Right hindlimb (tissue), 1 donor: ENCODE measurements around the gene FKTN.
"Not testable (repeated sequence)": the region's sequence is repeated elsewhere in the genome, so short reads cannot be mapped to it uniquely, and the experiment has no call there.

Source experiments
- DNase-seq: peaks from one replicate; pipeline ENCODE4 v3.0.0-alpha.2; 2018

FKTN gene

GRCh38 chr9:105557804-105558610 lies at the start of gene FKTN:
Gene FKTN (plus strand): TSS chr9:105558131. CDS start chr9:105575033, 16,902 bp downstream.
- DNase-seq: peak; percentile 94

- no peak for DNase-seq
Observed at GRCh38 chr9:105508530-105508929, 49.4 kb upstream of the FKTN start.

- DNase-seq: no peak
Observed at GRCh38 chr9:105510024-105510423, 47.9 kb upstream of the FKTN start.

GRCh38 chr9:105511446-105511845 lies 46.5 kb upstream of the FKTN start:
- no peak for DNase-seq

- DNase-seq: no peak
Observed at GRCh38 chr9:105515811-105516413, 42.0 kb upstream of the FKTN start.

- peak; percentile 31 for DNase-seq
Observed at GRCh38 chr9:105519710-105520369, 38.1 kb upstream of the FKTN start.

- not testable (repeated sequence) for DNase-seq
Observed at GRCh38 chr9:105520992-105521391, 36.9 kb upstream of the FKTN start.

- DNase-seq: not testable (repeated sequence)
Observed at GRCh38 chr9:105522618-105523385, 35.1 kb upstream of the FKTN start.

GRCh38 chr9:105531530-105531929 lies 26.4 kb upstream of the FKTN start:
- DNase-seq: no peak

- no peak for DNase-seq
Observed at GRCh38 chr9:105535920-105536668, 21.8 kb upstream of the FKTN start.

- no peak for DNase-seq
Observed at GRCh38 chr9:105539452-105539851, 18.5 kb upstream of the FKTN start.

- DNase-seq: no peak
Observed at GRCh38 chr9:105541838-105542237, 16.1 kb upstream of the FKTN start.

- no peak for DNase-seq
Observed at GRCh38 chr9:105554042-105554441, 3.9 kb upstream of the FKTN start.

- no peak for DNase-seq
Observed at GRCh38 chr9:105572455-105572854, 14.5 kb downstream of the FKTN start.

GRCh38 chr9:105579952-105580351 lies 22.0 kb downstream of the FKTN start:
- not testable (repeated sequence) for DNase-seq

- DNase-seq: not testable (repeated sequence)
Observed at GRCh38 chr9:105581550-105581949, 23.6 kb downstream of the FKTN start.

- no peak for DNase-seq
Observed at GRCh38 chr9:105593145-105593544, 35.2 kb downstream of the FKTN start.

- DNase-seq: no peak
Observed at GRCh38 chr9:105608721-105609598, 51.0 kb downstream of the FKTN start.

- no peak for DNase-seq
Observed at GRCh38 chr9:105621001-105621400, 63.1 kb downstream of the FKTN start.

GRCh38 chr9:105625088-105625487 lies 67.2 kb downstream of the FKTN start:
- no peak for DNase-seq

- DNase-seq: no peak
Observed at GRCh38 chr9:105632807-105633206, 74.9 kb downstream of the FKTN start.
